ENCODE results near the gene ERC2.

GRCh38 chr3:56192001-56192400, 276.3 kb downstream of the ERC2 start:
- TF ChIP-seq REST (tag by site-specific recombination; IDR thresholded peaks at IDR 0.05) = no peak
- TF ChIP-seq, protein P1, sequence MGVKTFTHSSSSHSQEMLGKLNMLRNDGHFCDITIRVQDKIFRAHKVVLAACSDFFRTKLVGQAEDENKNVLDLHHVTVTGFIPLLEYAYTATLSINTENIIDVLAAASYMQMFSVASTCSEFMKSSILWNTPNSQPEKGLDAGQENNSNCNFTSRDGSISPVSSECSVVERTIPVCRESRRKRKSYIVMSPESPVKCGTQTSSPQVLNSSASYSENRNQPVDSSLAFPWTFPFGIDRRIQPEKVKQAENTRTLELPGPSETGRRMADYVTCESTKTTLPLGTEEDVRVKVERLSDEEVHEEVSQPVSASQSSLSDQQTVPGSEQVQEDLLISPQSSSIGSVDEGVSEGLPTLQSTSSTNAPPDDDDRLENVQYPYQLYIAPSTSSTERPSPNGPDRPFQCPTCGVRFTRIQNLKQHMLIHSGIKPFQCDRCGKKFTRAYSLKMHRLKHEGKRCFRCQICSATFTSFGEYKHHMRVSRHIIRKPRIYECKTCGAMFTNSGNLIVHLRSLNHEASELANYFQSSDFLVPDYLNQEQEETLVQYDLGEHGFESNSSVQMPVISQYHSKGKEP (tag by site-specific recombination; IDR thresholded peaks at IDR 0.05) = no peak
- TF ChIP-seq ZNF391 (tag by site-specific recombination; IDR thresholded peaks at IDR 0.05; ENCODE audit: borderline replicate concordance, low read depth) = no peak
- TF ChIP-seq, protein P2, sequence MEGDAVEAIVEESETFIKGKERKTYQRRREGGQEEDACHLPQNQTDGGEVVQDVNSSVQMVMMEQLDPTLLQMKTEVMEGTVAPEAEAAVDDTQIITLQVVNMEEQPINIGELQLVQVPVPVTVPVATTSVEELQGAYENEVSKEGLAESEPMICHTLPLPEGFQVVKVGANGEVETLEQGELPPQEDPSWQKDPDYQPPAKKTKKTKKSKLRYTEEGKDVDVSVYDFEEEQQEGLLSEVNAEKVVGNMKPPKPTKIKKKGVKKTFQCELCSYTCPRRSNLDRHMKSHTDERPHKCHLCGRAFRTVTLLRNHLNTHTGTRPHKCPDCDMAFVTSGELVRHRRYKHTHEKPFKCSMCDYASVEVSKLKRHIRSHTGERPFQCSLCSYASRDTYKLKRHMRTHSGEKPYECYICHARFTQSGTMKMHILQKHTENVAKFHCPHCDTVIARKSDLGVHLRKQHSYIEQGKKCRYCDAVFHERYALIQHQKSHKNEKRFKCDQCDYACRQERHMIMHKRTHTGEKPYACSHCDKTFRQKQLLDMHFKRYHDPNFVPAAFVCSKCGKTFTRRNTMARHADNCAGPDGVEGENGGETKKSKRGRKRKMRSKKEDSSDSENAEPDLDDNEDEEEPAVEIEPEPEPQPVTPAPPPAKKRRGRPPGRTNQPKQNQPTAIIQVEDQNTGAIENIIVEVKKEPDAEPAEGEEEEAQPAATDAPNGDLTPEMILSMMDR (tag by site-specific recombination; IDR thresholded peaks at IDR 0.05) = no peak
- no peak for TF ChIP-seq TRIM28 (IDR thresholded peaks at IDR 0.05; ENCODE audit: borderline replicate concordance, low read length)

Data from HEK293 (cell line).